H1 (cell line): ENCODE measurements around the gene CUEDC1. TPM values are rescaled to one million over a fixed set of nuclear protein-coding genes. Genes with fewer than 3 reads are reported as not detected.

Experiments
- CTCF ChIA-PET: fragments of 300-600 bp; sonication (Branson Sonifier 250); formaldehyde crosslinking; loops from one replicate; lab custom pipeline; 2021; ENCODE audit not compliant: partially characterized antibody; lab: Charles Lee
- POLR2A ChIA-PET: fragments of 300-600 bp; sonication (Branson Sonifier 250); formaldehyde crosslinking; loops from one replicate; lab custom pipeline; 2021; ENCODE audit warnings: inconsistent platforms; ENCODE audit not compliant: partially characterized antibody; lab: Charles Lee
- DNase-seq, 2 experiments: peaks; one replicate each; pipeline versions ENCODE4 v3.0.0 to v3.0.0-alpha.2; 2010 to 2022; ENCODE audit warnings: low spot score in 2 of 2, low read depth in 1 of 2, mixed read lengths in 1 of 2
- FAIRE-seq: peaks from 2 replicates; lab custom pipeline; 2011; peaks lifted over from hg19 to GRCh38; lab: Jason Lieb, UNC
- H2AFZ ChIP-seq: 2 replicates; pipeline ENCODE4 v1.8.1; 2012; ENCODE audit warnings: low read length, inconsistent platforms
- H2AK5ac ChIP-seq: 2 replicates; pipeline ENCODE4 v1.6.1; 2013; ENCODE audit warnings: low read depth, low read length
- H2BK120ac ChIP-seq: replicated peaks from 2 replicates; pipeline ENCODE3; 2013; ENCODE audit warnings: low read depth, low read length, inconsistent platforms
- H2BK12ac ChIP-seq: 2 replicates; pipeline ENCODE4 v1.6.1; 2013; ENCODE audit warnings: low read depth, low read length
- H2BK15ac ChIP-seq: 2 replicates; pipeline ENCODE4 v1.6.1; 2013; ENCODE audit warnings: low read length
- H2BK20ac ChIP-seq: 2 replicates; pipeline ENCODE4 v1.6.1; 2013; ENCODE audit warnings: low read length
- H2BK5ac ChIP-seq: 2 replicates; pipeline ENCODE4 v1.6.1; 2013; ENCODE audit warnings: low read depth, low read length
- H3K14ac ChIP-seq: 2 replicates; pipeline ENCODE4 v1.6.1; 2013; ENCODE audit warnings: inconsistent platforms; ENCODE audit not compliant: insufficient read length
- H3K18ac ChIP-seq: 2 replicates; pipeline ENCODE4 v1.6.1; 2013; ENCODE audit warnings: low read length; ENCODE audit errors: extremely low read depth
- H3K23ac ChIP-seq: 2 replicates; pipeline ENCODE4 v1.6.1; 2013; ENCODE audit warnings: inconsistent platforms; ENCODE audit not compliant: insufficient read length
- H3K23me2 ChIP-seq: 2 replicates; pipeline ENCODE4 v1.6.1; 2013; ENCODE audit warnings: low read depth, low read length
- H3K27ac ChIP-seq: 2 replicates; pipeline ENCODE4 v1.6.1; 2011; ENCODE audit warnings: low read depth, low read length, inconsistent platforms
- H3K27me3 ChIP-seq, 4 experiments: replicated peaks in 1 of 4; 1 replicate in 1 of 4; 2 replicates in 3 of 4; pipeline versions ENCODE4 v1.6.1 to v1.8.1; 2011 to 2013; ENCODE audit warnings: low read length in 3 of 4, mild to moderate bottlenecking in 3 of 4, inconsistent platforms in 2 of 4, mixed read lengths in 2 of 4, moderate library complexity in 1 of 4; ENCODE audit not compliant: control insufficient read depth in 3 of 4, insufficient read depth in 3 of 4; ENCODE audit errors: extremely low read depth in 1 of 4
- H3K36me3 ChIP-seq, 4 experiments: 2 replicates each; pipeline versions ENCODE4 v1.6.1 to v1.8.1; 2011 to 2013; ENCODE audit warnings: mild to moderate bottlenecking in 4 of 4, low read length in 3 of 4, moderate library complexity in 2 of 4, control low read depth in 1 of 4, inconsistent platforms in 1 of 4; ENCODE audit not compliant: insufficient read depth in 4 of 4, control insufficient read depth in 2 of 4
- H3K4ac ChIP-seq: replicated peaks from 2 replicates; pipeline ENCODE3; 2013; ENCODE audit warnings: low read length, low read depth, mixed read lengths, inconsistent platforms; ENCODE audit not compliant: insufficient read length
- H3K4me1 ChIP-seq, 4 experiments: replicated peaks in 1 of 4; 1 replicate in 1 of 4; 2 replicates in 3 of 4; pipeline versions ENCODE4 v1.6.1 to v1.8.1; 2011 to 2013; ENCODE audit warnings: low read length in 3 of 4, inconsistent platforms in 2 of 4, mixed read lengths in 1 of 4; ENCODE audit not compliant: insufficient read depth in 4 of 4, control insufficient read depth in 3 of 4
- H3K4me2 ChIP-seq, 2 experiments: 2 replicates each; pipeline versions ENCODE4 v1.6.1 to v1.8.1; 2011 to 2013; ENCODE audit warnings: low read depth in 2 of 2, low read length in 2 of 2, control low read depth in 1 of 2, inconsistent platforms in 1 of 2, mild to moderate bottlenecking in 1 of 2; ENCODE audit not compliant: insufficient read depth in 1 of 2
- H3K4me3 ChIP-seq, 4 experiments: fragments of 200-600, 300-600 bp in 1 of 4; sonication (generic), shearing (Covaris generic), sonication (Bioruptor Twin) in 1 of 4; 2 replicates each; pipeline versions ENCODE4 v1.5.1 to v1.8.1; 2011 to 2016; ENCODE audit warnings: low read length in 4 of 4, low read depth in 3 of 4, control low read depth in 2 of 4, inconsistent platforms in 2 of 4, mild to moderate bottlenecking in 2 of 4, mixed read lengths in 1 of 4, moderate library complexity in 1 of 4; ENCODE audit not compliant: insufficient read depth in 2 of 4; ENCODE audit errors: extremely low read depth in 1 of 4
- H3K56ac ChIP-seq: replicated peaks from 2 replicates; pipeline ENCODE3; 2013; ENCODE audit warnings: low read depth, mild to moderate bottlenecking, mixed read lengths, low read length, inconsistent platforms; ENCODE audit not compliant: insufficient read length
- H3K79me1 ChIP-seq: 2 replicates; pipeline ENCODE4 v1.6.1; 2013; ENCODE audit warnings: low read depth, low read length, control low read depth
- H3K79me2 ChIP-seq, 2 experiments: 2 replicates each; pipeline versions ENCODE4 v1.6.1 to v1.8.1; 2012 to 2013; ENCODE audit warnings: low read length in 2 of 2, mild to moderate bottlenecking in 2 of 2, inconsistent platforms in 1 of 2; ENCODE audit not compliant: insufficient read depth in 2 of 2, control insufficient read depth in 1 of 2
- H3K9ac ChIP-seq, 4 experiments: replicated peaks in 1 of 4; 1 replicate in 1 of 4; 2 replicates in 3 of 4; pipeline versions ENCODE4 v1.6.1 to v1.8.1; 2011 to 2013; ENCODE audit warnings: low read depth in 3 of 4, low read length in 3 of 4, control low read depth in 2 of 4, mild to moderate bottlenecking in 2 of 4, moderate library complexity in 2 of 4, inconsistent platforms in 1 of 4; ENCODE audit errors: extremely low read depth in 1 of 4
- H3K9me3 ChIP-seq, 2 experiments: 2 replicates each; pipeline versions ENCODE4 v1.6.1 to v1.8.1; 2012 to 2013; ENCODE audit warnings: mild to moderate bottlenecking in 2 of 2, moderate library complexity in 2 of 2, control low read depth in 1 of 2, inconsistent platforms in 1 of 2, low read depth in 1 of 2, low read length in 1 of 2, mixed read lengths in 1 of 2; ENCODE audit not compliant: insufficient read depth in 2 of 2
- H4K20me1 ChIP-seq, 2 experiments: replicated peaks in 1 of 2; 2 replicates each; pipeline versions ENCODE3 to v1.8.1; 2011 to 2013; ENCODE audit warnings: inconsistent platforms in 2 of 2, low read length in 2 of 2, mild to moderate bottlenecking in 1 of 2; ENCODE audit not compliant: insufficient read depth in 2 of 2, control insufficient read depth in 1 of 2
- H4K5ac ChIP-seq: 2 replicates; pipeline ENCODE4 v1.6.1; 2013; ENCODE audit warnings: low read length, low read depth, mixed read lengths, inconsistent platforms; ENCODE audit not compliant: insufficient read length
- H4K8ac ChIP-seq: 2 replicates; pipeline ENCODE4 v1.8.0; 2013; ENCODE audit warnings: mild to moderate bottlenecking, moderate library complexity, low read length, inconsistent platforms; ENCODE audit not compliant: insufficient read depth; ENCODE audit errors: extremely low read depth
- H4K91ac ChIP-seq: replicated peaks from 2 replicates; pipeline ENCODE3; 2013; ENCODE audit warnings: low read length, mixed read lengths, inconsistent platforms; ENCODE audit not compliant: insufficient read length
- CHD1 ChIP-seq: IDR thresholded peaks from 2 replicates; pipeline ENCODE4 v1.6.1; 2012; ENCODE audit warnings: low read depth, low read length, improper control_type of control experiment
- CREB1 ChIP-seq: IDR thresholded peaks from 2 replicates; pipeline ENCODE4 v1.6.1; 2012; ENCODE audit warnings: inconsistent platforms
- FOSL1 ChIP-seq: IDR thresholded peaks from 2 replicates; pipeline ENCODE4 v1.6.1; 2011; ENCODE audit warnings: mild to moderate bottlenecking, low read depth, low read length, moderate library complexity; ENCODE audit not compliant: insufficient read depth
- MAFK ChIP-seq: IDR thresholded peaks from 2 replicates; pipeline ENCODE4 v1.6.1; 2012; ENCODE audit warnings: low read depth, mild to moderate bottlenecking, improper control_type of control experiment, low read length
- SIN3A ChIP-seq, 2 experiments: IDR thresholded peaks in 1 of 2; conservative IDR thresholded peaks in 1 of 2; 2 replicates each; pipeline ENCODE4 v1.6.1; 2011 to 2012; ENCODE audit warnings: low read length in 2 of 2, improper control_type of control experiment in 1 of 2, low read depth in 1 of 2, mild to moderate bottlenecking in 1 of 2
- SP2 ChIP-seq: IDR thresholded peaks from 2 replicates; pipeline ENCODE4 v1.6.1; 2012; ENCODE audit warnings: mild to moderate bottlenecking, low read length, inconsistent platforms
- ZNF274 ChIP-seq: IDR thresholded peaks from 2 replicates; pipeline ENCODE4 v1.7.0; 2012; ENCODE audit warnings: low read length, borderline replicate concordance; ENCODE audit errors: extremely low read depth
- WGBS, 2 experiments: shearing (Covaris generic) in 1 of 2; methylation state at CpG; one replicate each; pipeline versions ENCODE4 v1.1.6 to v1.1.7; 2013 to 2015; ENCODE audit warnings: low lambda C conversion rate in 2 of 2, mixed read lengths in 2 of 2, inconsistent platforms in 1 of 2, low coverage in 1 of 2, missing lambda C conversion rate in 1 of 2; ENCODE audit not compliant: insufficient replicate concordance in 2 of 2, insufficient coverage in 1 of 2, insufficient read length in 1 of 2; ENCODE audit errors: extremely low coverage in 1 of 2, missing lambda C conversion rate in 1 of 2; 5-methylcytosine and 5-hydroxymethylcytosine counted together
- polyA plus RNA-seq, 7 experiments: library from polyadenylated mRNA; depleted of rRNA in 3 of 7; stranded (reverse) in 5 of 7; unstranded in 2 of 7; fragments of >200 nt in 5 of 7; fragments of 200-250 nt in 2 of 7; gene quantifications; 1 replicate in 5 of 7; 2 replicates in 1 of 7; 4 replicates in 1 of 7; pipeline versions ENCODE4 v1.2.1 to v1.2.3, GENCODE V29; 2011 to 2013; ENCODE audit warnings: missing spikeins in 2 of 7, mixed read lengths in 2 of 7
- total RNA-seq: library from RNA; stranded (reverse); fragmentation: NEBNext Ultra II Directional; extraction: Animal tissue kit (Norgen Biotek cat#: 25700); gene quantifications from 2 replicates; pipeline ENCODE4 v1.2.1, GENCODE V29; 2021
- TF ChIP-seq, protein P1 (sequence below): IDR thresholded peaks from 2 replicates; pipeline ENCODE4 v1.6.1; 2012; ENCODE audit warnings: inconsistent platforms
- TF ChIP-seq, protein P2 (sequence below), 3 experiments: IDR thresholded peaks; 1 replicate in 2 of 3; 2 replicates in 1 of 3; pipeline versions ENCODE4 v1.5.1 to v1.6.1; 2011; ENCODE audit warnings: low read length in 3 of 3, mild to moderate bottlenecking in 3 of 3, inconsistent platforms in 2 of 3, low read depth in 1 of 3, moderate library complexity in 1 of 3; ENCODE audit not compliant: insufficient read depth in 1 of 3; ENCODE audit errors: control extremely low read depth in 1 of 3

Gene CUEDC1
- total and polyA plus RNA-seq, 2 of the 8 experiments (the other 6 are each of a cell fraction or from before 2014, with no cell fraction given): 4.0 to 10.7 TPM

DNA sequence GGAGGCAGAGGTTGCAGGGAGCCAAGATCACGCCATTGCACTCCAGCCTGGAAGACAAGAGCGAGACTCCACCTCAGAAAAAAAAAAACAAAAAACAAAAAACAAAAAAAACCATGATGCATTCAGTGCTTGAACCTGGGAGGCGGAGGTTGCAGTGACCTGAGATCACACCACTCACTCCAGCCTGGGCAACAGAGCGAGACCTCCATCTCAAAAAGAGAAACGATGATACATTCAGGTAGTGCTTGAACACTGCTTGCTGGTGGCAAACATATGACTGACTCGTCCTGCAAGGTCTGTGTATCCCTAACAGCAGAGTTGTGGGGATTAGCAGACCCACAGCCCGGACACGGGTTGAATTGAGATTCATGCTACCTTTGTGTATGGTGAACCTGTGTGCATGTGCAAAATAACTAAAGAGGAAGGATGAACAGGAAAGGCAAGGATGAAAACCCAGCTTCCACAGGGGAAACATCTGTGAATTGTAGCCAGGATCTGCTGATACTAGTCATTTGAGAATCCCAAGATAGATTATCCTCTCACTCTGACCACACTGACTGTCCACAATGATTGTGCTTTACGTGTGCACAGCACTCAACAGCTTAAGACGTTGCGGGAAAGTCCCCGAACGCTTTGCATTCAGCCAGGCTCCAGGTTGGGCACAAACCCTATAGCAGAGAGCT lies 53.0 kb downstream of the CUEDC1 start:
- no peaks in the 10 kb centered on the region for H3K79me2 ChIP-seq
- H3K23me2 ChIP-seq: no peaks in the 10 kb centered on the region
- FAIRE-seq: no peak
- no peak overlapping the region for H2AK5ac ChIP-seq
- H3K36me3 ChIP-seq: no peaks in the 10 kb centered on the region
- H4K8ac ChIP-seq: no peak overlapping the region
- H3K18ac ChIP-seq: no peak overlapping the region
- no peak overlapping the region for H2BK12ac ChIP-seq
- no peak overlapping the region for H3K4me3 ChIP-seq
- no peak overlapping the region for H3K14ac ChIP-seq
- no peak overlapping the region for H3K56ac ChIP-seq
- no peak overlapping the region for H3K4me2 ChIP-seq
- H3K23ac ChIP-seq: no peak overlapping the region
- H2BK5ac ChIP-seq: no peak overlapping the region
- H3K27ac ChIP-seq: no peak overlapping the region
- H4K91ac ChIP-seq: no peak overlapping the region
- H2BK20ac ChIP-seq: 0 out of 2 replicates have a peak overlapping the region, but pooled peaks have one; percentile 23
- peak overlapping the region; percentile 41 for H2BK120ac ChIP-seq
- no peaks in the 10 kb centered on the region for H3K27me3 ChIP-seq
- no peaks in the 10 kb centered on the region for H4K20me1 ChIP-seq
- H3K4me1 ChIP-seq: peaks cover 5 to 39% (median 27%) of the 10 kb centered on the region in 4 experiments
- CTCF ChIA-PET: interaction anchor here (0.7 to 6.7 kb wide), 10 partner anchors 9 to 96 kb away, joined by 3 to 36 read pairs (median 4); no protein-coding TSS in a partner anchor
- POLR2A ChIA-PET: interaction anchor here (0.8 to 3.9 kb wide), 4 partner anchors 27 to 53 kb away, joined by 3 to 18 read pairs (median 4); partner anchors contain the start of gene CUEDC1
- H2BK15ac ChIP-seq: no peak overlapping the region
- no peak overlapping the region for H2AFZ ChIP-seq
- H4K5ac ChIP-seq: no peak overlapping the region
- no peaks in the 10 kb centered on the region for H3K9me3 ChIP-seq
- no peak for DNase-seq
- no peaks in the 10 kb centered on the region for H3K79me1 ChIP-seq
- WGBS, 2 experiments: 90% methylated on average over 11 of the region's 13 CpGs; no CpG with 5 or more reads in 1 of the 2 experiments
- H3K9ac ChIP-seq: no peak overlapping the region
- H3K4ac ChIP-seq: no peak overlapping the region
- TF ChIP-seq FOSL1: no peak
- TF ChIP-seq SIN3A (conservative IDR thresholded peaks at IDR 0.05 in 1 of 2, IDR thresholded peaks at IDR 0.05 in 1 of 2; ENCODE audit: low read depth in 1 of 2, low read length in 2 of 2): no peak
- TF ChIP-seq ZNF274: no peak
- no peak for TF ChIP-seq CREB1
- TF ChIP-seq CHD1: no peak
- TF ChIP-seq SP2: no peak
- TF ChIP-seq, protein P1, sequence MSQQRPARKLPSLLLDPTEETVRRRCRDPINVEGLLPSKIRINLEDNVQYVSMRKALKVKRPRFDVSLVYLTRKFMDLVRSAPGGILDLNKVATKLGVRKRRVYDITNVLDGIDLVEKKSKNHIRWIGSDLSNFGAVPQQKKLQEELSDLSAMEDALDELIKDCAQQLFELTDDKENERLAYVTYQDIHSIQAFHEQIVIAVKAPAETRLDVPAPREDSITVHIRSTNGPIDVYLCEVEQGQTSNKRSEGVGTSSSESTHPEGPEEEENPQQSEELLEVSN: no peak
- TF ChIP-seq MAFK: no peak
- TF ChIP-seq, protein P2, sequence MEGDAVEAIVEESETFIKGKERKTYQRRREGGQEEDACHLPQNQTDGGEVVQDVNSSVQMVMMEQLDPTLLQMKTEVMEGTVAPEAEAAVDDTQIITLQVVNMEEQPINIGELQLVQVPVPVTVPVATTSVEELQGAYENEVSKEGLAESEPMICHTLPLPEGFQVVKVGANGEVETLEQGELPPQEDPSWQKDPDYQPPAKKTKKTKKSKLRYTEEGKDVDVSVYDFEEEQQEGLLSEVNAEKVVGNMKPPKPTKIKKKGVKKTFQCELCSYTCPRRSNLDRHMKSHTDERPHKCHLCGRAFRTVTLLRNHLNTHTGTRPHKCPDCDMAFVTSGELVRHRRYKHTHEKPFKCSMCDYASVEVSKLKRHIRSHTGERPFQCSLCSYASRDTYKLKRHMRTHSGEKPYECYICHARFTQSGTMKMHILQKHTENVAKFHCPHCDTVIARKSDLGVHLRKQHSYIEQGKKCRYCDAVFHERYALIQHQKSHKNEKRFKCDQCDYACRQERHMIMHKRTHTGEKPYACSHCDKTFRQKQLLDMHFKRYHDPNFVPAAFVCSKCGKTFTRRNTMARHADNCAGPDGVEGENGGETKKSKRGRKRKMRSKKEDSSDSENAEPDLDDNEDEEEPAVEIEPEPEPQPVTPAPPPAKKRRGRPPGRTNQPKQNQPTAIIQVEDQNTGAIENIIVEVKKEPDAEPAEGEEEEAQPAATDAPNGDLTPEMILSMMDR (IDR thresholded peaks at IDR 0.05; ENCODE audit: control extremely low read depth in 1 of 3, insufficient read depth in 1 of 3, low read depth in 1 of 3, low read length in 3 of 3): no peak
